IPS-NIHi11 (cell line): ENCODE data around the gene FMNL2.

Experiments
- DNase-seq: peaks from one replicate; pipeline ENCODE4 v3.0.0; 2012; ENCODE audit warnings: mixed read lengths, low spot score

Gene FMNL2

GRCh38 chr2:152405206-152406118, 70.5 kb downstream of the FMNL2 start:
- DNase-seq, result no peak

GRCh38 chr2:152406119-152406835, 71.3 kb downstream of the FMNL2 start:
- DNase-seq, result no peak

GRCh38 chr2:152406836-152407161, 71.8 kb downstream of the FMNL2 start:
- no peak for DNase-seq

- peak; percentile 78 for DNase-seq
Measured at GRCh38 chr2:152407204-152407721, 72.3 kb downstream of the FMNL2 start.

GRCh38 chr2:152407806-152408205, 72.8 kb downstream of the FMNL2 start:
- no peak for DNase-seq

GRCh38 chr2:152408254-152408653, 73.3 kb downstream of the FMNL2 start:
- no peak for DNase-seq

GRCh38 chr2:152409386-152410164, 74.6 kb downstream of the FMNL2 start:
- no peak for DNase-seq

GRCh38 chr2:152410165-152410597, 75.2 kb downstream of the FMNL2 start:
- DNase-seq, result no peak

- no peak for DNase-seq
Measured at GRCh38 chr2:152411154-152411553, 76.2 kb downstream of the FMNL2 start.

- no peak for DNase-seq
Measured at GRCh38 chr2:152413228-152414030, 78.5 kb downstream of the FMNL2 start.

GRCh38 chr2:152415231-152415642, 80.3 kb downstream of the FMNL2 start:
- DNase-seq, result no peak

- no peak for DNase-seq
Measured at GRCh38 chr2:152415796-152416195, 80.8 kb downstream of the FMNL2 start.

GRCh38 chr2:152418688-152419087, 83.7 kb downstream of the FMNL2 start:
- no peak for DNase-seq

- DNase-seq, result no peak
Measured at GRCh38 chr2:152419944-152420343, 85.0 kb downstream of the FMNL2 start.

- no peak for DNase-seq
Measured at GRCh38 chr2:152420363-152420762, 85.4 kb downstream of the FMNL2 start.

GRCh38 chr2:152420936-152421335, 86.0 kb downstream of the FMNL2 start:
- DNase-seq, result no peak

- DNase-seq, result no peak
Measured at GRCh38 chr2:152421521-152422370, 86.8 kb downstream of the FMNL2 start.

- DNase-seq, result no peak
Measured at GRCh38 chr2:152423684-152424083, 88.7 kb downstream of the FMNL2 start.

GRCh38 chr2:152425765-152426727, 91.1 kb downstream of the FMNL2 start:
- DNase-seq, result no peak
